Fibroblast of mammary gland (primary cell): Measurements from ENCODE around the gene SP3.
A peak's percentile ranks its signal among the peaks of the same experiment; 100 is the strongest.

Experiments
- DNase-seq: peaks from one replicate; pipeline ENCODE4 v3.0.0-alpha.2; 2010; ENCODE audit warnings: low read depth
- H3K4me3 ChIP-seq: 2 replicates; pipeline ENCODE4 v1.5.1; 2011; ENCODE audit warnings: low read depth, mild to moderate bottlenecking, low read length, moderate library complexity; ENCODE audit not compliant: control insufficient read depth
- CTCF ChIP-seq: conservative IDR thresholded peaks from 2 replicates; pipeline ENCODE4 v1.5.1; 2011; ENCODE audit warnings: low read depth, low read length, inconsistent platforms; ENCODE audit not compliant: control insufficient read depth, insufficient read depth

Gene SP3

GRCh38 chr2:174011173-174011572, 46.0 kb upstream of the SP3 start:
- H3K4me3 ChIP-seq = no peak overlapping the region
- TF ChIP-seq CTCF = no peak
- no peak for DNase-seq

GRCh38 chr2:174009488-174010223, 44.5 kb upstream of the SP3 start:
- TF ChIP-seq CTCF = no peak
- no peak overlapping the region for H3K4me3 ChIP-seq
- DNase-seq = peak; percentile 74

GRCh38 chr2:174008720-174009119, 43.5 kb upstream of the SP3 start:
- TF ChIP-seq CTCF = no peak
- no peak overlapping the region for H3K4me3 ChIP-seq
- no peak for DNase-seq

GRCh38 chr2:174007010-174007409, 41.8 kb upstream of the SP3 start:
- no peak for TF ChIP-seq CTCF
- H3K4me3 ChIP-seq = no peak overlapping the region
- DNase-seq = no peak

GRCh38 chr2:174005801-174006419, 40.7 kb upstream of the SP3 start:
- no peak for TF ChIP-seq CTCF
- H3K4me3 ChIP-seq = no peak overlapping the region
- no peak for DNase-seq

GRCh38 chr2:174004905-174005605, 39.9 kb upstream of the SP3 start:
- TF ChIP-seq CTCF = no peak
- H3K4me3 ChIP-seq = no peak overlapping the region
- peak; percentile 83 for DNase-seq
